GM19025 (cell line): ENCODE data around the gene MTHFD2L.

Source experiments
- ATAC-seq: cut with Tn5 transposase; IDR thresholded peaks from one replicate; pipeline ENCODE4 v1.9.1; 2021; ENCODE audit warnings: mild to moderate bottlenecking, low read depth, moderate library complexity; ENCODE audit not compliant: unreplicated experiment

MTHFD2L gene

GRCh38 chr4:74235135-74235534, 77.2 kb downstream of the MTHFD2L start:
- no peak for ATAC-seq

- no peak for ATAC-seq
Measured at GRCh38 chr4:74237425-74237966, 79.6 kb downstream of the MTHFD2L start.

- ATAC-seq, result no peak
Measured at GRCh38 chr4:74244049-74244448, 86.1 kb downstream of the MTHFD2L start.

GRCh38 chr4:74252933-74253332, 95.0 kb downstream of the MTHFD2L start:
- ATAC-seq, result no peak

- no peak for ATAC-seq
Measured at GRCh38 chr4:74254386-74254785, 96.5 kb downstream of the MTHFD2L start.

- no peak for ATAC-seq
Measured at GRCh38 chr4:74255096-74255495, 97.2 kb downstream of the MTHFD2L start.

GRCh38 chr4:74258963-74259362, 101.0 kb downstream of the MTHFD2L start:
- ATAC-seq, result no peak

GRCh38 chr4:74260036-74260435, 102.1 kb downstream of the MTHFD2L start:
- ATAC-seq, result no peak

GRCh38 chr4:74262522-74262921, 104.6 kb downstream of the MTHFD2L start:
- no peak for ATAC-seq

GRCh38 chr4:74263551-74263950, 105.6 kb downstream of the MTHFD2L start:
- ATAC-seq, result no peak

- ATAC-seq, result no peak
Measured at GRCh38 chr4:74266081-74266480, 108.2 kb downstream of the MTHFD2L start.

GRCh38 chr4:74267998-74268606, 110.2 kb downstream of the MTHFD2L start:
- no peak for ATAC-seq

- ATAC-seq, result no peak
Measured at GRCh38 chr4:74268643-74269042, 110.7 kb downstream of the MTHFD2L start.

GRCh38 chr4:74278490-74278889, 120.6 kb downstream of the MTHFD2L start:
- ATAC-seq, result no peak

GRCh38 chr4:74279716-74280115, 121.8 kb downstream of the MTHFD2L start:
- no peak for ATAC-seq

GRCh38 chr4:74282926-74283325, 125.0 kb downstream of the MTHFD2L start:
- ATAC-seq, result no peak

GRCh38 chr4:74283614-74284013, 125.7 kb downstream of the MTHFD2L start:
- no peak for ATAC-seq

- ATAC-seq, result no peak
Measured at GRCh38 chr4:74284053-74284452, 126.1 kb downstream of the MTHFD2L start.

GRCh38 chr4:74287164-74287563, 129.2 kb downstream of the MTHFD2L start:
- ATAC-seq, result no peak

- ATAC-seq, result no peak
Measured at GRCh38 chr4:74287791-74288190, 129.9 kb downstream of the MTHFD2L start.

- no peak for ATAC-seq
Measured at GRCh38 chr4:74291471-74291870, 133.6 kb downstream of the MTHFD2L start.

- ATAC-seq, result no peak
Measured at GRCh38 chr4:74292111-74292870, 134.4 kb downstream of the MTHFD2L start.
